PC-3 (cell line): ENCODE data around the gene MAGEL2. TPM values are rescaled to one million over a fixed set of nuclear protein-coding genes. Genes with fewer than 3 reads are reported as not detected.

Source experiments
- ATAC-seq: fragments of 200-7000 bp; cut with Tn5 transposase; 2 replicates; pipeline ENCODE4 v1.9.1; 2020; ENCODE audit warnings: mild to moderate bottlenecking, moderate library complexity
- BruUV-seq: library from RNA; stranded (reverse); fragments of 400-500 nt; replicated peaks from 2 replicates; lab custom pipeline; 2021; lab: Mats Ljungman, UMichigan
- CTCF ChIA-PET: fragments of 300-600 bp; sonication (Branson Sonifier 250); formaldehyde crosslinking; loops from one replicate; lab custom pipeline; 2022; ENCODE audit warnings: antibody characterized with exemption; lab: Charles Lee
- POLR2A ChIA-PET: fragments of 300-600 bp; sonication (Branson Sonifier 250); formaldehyde crosslinking; loops from one replicate; lab custom pipeline; 2022; ENCODE audit warnings: antibody characterized with exemption; ENCODE audit not compliant: unreplicated experiment; lab: Charles Lee
- DNase-seq: peaks from one replicate; pipeline ENCODE4 v3.0.0-alpha.2; 2015
- H2AFZ ChIP-seq: fragments of 300-600 bp; sonication (generic); 2 replicates; pipeline ENCODE4 v1.6.0; 2016; ENCODE audit warnings: antibody characterized with exemption, low read length
- H3F3A ChIP-seq: fragments of 300-600 bp; sonication (generic); one replicate; pipeline ENCODE4 v1.6.0; 2017; ENCODE audit warnings: antibody characterized with exemption, low read length, control low read depth, mild to moderate bottlenecking; ENCODE audit not compliant: unreplicated experiment
- H3K27ac ChIP-seq: fragments of 300-600 bp; sonication (generic); 2 replicates; pipeline ENCODE4 v1.5.1; 2016; ENCODE audit warnings: mild to moderate bottlenecking, low read length
- H3K27me3 ChIP-seq: fragments of 300-600 bp; sonication (generic); 2 replicates; pipeline ENCODE4 v1.6.1; 2016; ENCODE audit warnings: low read length, mixed read lengths
- H3K36me3 ChIP-seq: fragments of 300-600 bp; sonication (generic); 2 replicates; pipeline ENCODE4 v1.6.1; 2016; ENCODE audit warnings: low read depth, mixed run types, low read length, mixed read lengths
- H3K4me1 ChIP-seq: fragments of 300-600 bp; sonication (generic); 2 replicates; pipeline ENCODE4 v1.5.1; 2016; ENCODE audit warnings: low read length; ENCODE audit not compliant: insufficient read depth
- H3K4me2 ChIP-seq: fragments of 300-600 bp; sonication (generic); 2 replicates; pipeline ENCODE4 v1.6.0; 2016; ENCODE audit warnings: low read length
- H3K4me3 ChIP-seq: fragments of 300-600 bp; sonication (generic); 2 replicates; pipeline ENCODE4 v1.5.1; 2016; ENCODE audit warnings: mild to moderate bottlenecking, low read length, mixed read lengths
- H3K79me2 ChIP-seq: fragments of 300-600 bp; sonication (generic); 2 replicates; pipeline ENCODE4 v1.6.1; 2017; ENCODE audit warnings: low read length, mixed read lengths
- H3K9ac ChIP-seq: fragments of 300-600 bp; sonication (generic); 2 replicates; pipeline ENCODE4 v1.6.0; 2016; ENCODE audit warnings: mild to moderate bottlenecking, low read length
- H3K9me2 ChIP-seq: fragments of 300-600 bp; sonication (generic); replicated peaks from 2 replicates; pipeline ENCODE4 v1.6.1; 2016; ENCODE audit warnings: mixed run types, low read length, mixed read lengths
- H3K9me3 ChIP-seq: fragments of 300-600 bp; sonication (generic); 2 replicates; pipeline ENCODE4 v1.6.1; 2016; ENCODE audit warnings: low read length, mixed read lengths
- H4K20me1 ChIP-seq: fragments of 300-600 bp; sonication (generic); 2 replicates; pipeline ENCODE4 v1.6.1; 2016; ENCODE audit warnings: low read length, mixed read lengths
- EZH2 ChIP-seq: fragments of 300-600 bp; sonication (generic); IDR thresholded peaks from one replicate; pipeline ENCODE4 v1.6.1; 2017; ENCODE audit warnings: antibody characterized with exemption, mild to moderate bottlenecking, low read length; ENCODE audit not compliant: unreplicated experiment
- EZH2phosphoT487 ChIP-seq: fragments of 300-600 bp; sonication (generic); IDR thresholded peaks from 2 replicates; pipeline ENCODE4 v1.6.1; 2018; ENCODE audit warnings: mild to moderate bottlenecking, antibody characterized with exemption, low read length, borderline replicate concordance
- intact Hi-C: fragments of 100-400 bp; cut with micrococcal nuclease; formaldehyde crosslinking; loops from 2 replicates; pipeline ENCODE4 v1.9.0; 2023
- total RNA-seq: library from RNA; depleted of rRNA; stranded (reverse); fragments of >200 nt; gene quantifications from 2 replicates; pipeline ENCODE4 v1.2.3, GENCODE V29; 2014
- TF ChIP-seq, protein P1 (sequence below): fragments of 300-600 bp; sonication (generic); conservative IDR thresholded peaks from 2 replicates; pipeline ENCODE4 v1.5.1; 2017; ENCODE audit warnings: antibody characterized with exemption, low read depth, mild to moderate bottlenecking, low read length

The MAGEL2 gene
- total RNA-seq, 1 experiment from 2014 or later: not detected

DNA sequence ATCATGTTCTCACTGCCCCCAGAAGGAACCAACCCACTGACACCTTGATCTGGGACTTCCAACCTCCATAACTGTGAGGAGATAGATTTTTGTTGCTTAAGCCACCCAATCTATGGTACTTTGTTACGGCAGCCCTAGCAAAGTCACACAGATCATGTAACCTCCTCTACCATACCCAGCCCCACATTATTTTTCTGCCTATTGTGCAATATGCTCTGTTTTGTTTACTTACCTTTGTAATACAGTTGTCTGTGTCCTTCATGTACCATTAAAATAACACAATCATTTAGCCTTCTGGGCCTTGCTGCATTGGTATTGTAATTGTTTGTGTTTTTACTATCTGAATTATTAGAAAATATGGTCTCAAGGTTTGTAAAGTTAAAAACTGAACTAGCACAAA is 23.3 kb upstream of the MAGEL2 start:
- Histone ChIP-seq H4K20me1 (no peaks in the 10 kb centered on the region), H3F3A (no peaks in the 10 kb centered on the region), H3K27me3 (no peaks in the 10 kb centered on the region), H3K9me3 (0 out of 2 replicates have a peak, but pooled peaks cover 4% of the 10 kb centered on the region), H3K4me3 (no peak overlapping the region), H2AFZ (no peak overlapping the region), H3K9me2 (no peaks in the 10 kb centered on the region), H3K4me1 (no peaks in the 10 kb centered on the region), H3K9ac (no peak overlapping the region), H3K4me2 (no peak overlapping the region), H3K27ac (no peak overlapping the region), H3K36me3 (no peaks in the 10 kb centered on the region), H3K79me2 (no peaks in the 10 kb centered on the region)
- POLR2A ChIA-PET: no interaction called here
- DNase-seq: no peak
- intact Hi-C loops: no loop called here
- TF ChIP-seq EZH2phosphoT487: no peak
- TF ChIP-seq EZH2: no peak
- TF ChIP-seq, protein P1, sequence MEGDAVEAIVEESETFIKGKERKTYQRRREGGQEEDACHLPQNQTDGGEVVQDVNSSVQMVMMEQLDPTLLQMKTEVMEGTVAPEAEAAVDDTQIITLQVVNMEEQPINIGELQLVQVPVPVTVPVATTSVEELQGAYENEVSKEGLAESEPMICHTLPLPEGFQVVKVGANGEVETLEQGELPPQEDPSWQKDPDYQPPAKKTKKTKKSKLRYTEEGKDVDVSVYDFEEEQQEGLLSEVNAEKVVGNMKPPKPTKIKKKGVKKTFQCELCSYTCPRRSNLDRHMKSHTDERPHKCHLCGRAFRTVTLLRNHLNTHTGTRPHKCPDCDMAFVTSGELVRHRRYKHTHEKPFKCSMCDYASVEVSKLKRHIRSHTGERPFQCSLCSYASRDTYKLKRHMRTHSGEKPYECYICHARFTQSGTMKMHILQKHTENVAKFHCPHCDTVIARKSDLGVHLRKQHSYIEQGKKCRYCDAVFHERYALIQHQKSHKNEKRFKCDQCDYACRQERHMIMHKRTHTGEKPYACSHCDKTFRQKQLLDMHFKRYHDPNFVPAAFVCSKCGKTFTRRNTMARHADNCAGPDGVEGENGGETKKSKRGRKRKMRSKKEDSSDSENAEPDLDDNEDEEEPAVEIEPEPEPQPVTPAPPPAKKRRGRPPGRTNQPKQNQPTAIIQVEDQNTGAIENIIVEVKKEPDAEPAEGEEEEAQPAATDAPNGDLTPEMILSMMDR: no peak
- CTCF ChIA-PET: no interaction called here
- no peak for ATAC-seq
- no TSS peak for BruUV-seq

DNA sequence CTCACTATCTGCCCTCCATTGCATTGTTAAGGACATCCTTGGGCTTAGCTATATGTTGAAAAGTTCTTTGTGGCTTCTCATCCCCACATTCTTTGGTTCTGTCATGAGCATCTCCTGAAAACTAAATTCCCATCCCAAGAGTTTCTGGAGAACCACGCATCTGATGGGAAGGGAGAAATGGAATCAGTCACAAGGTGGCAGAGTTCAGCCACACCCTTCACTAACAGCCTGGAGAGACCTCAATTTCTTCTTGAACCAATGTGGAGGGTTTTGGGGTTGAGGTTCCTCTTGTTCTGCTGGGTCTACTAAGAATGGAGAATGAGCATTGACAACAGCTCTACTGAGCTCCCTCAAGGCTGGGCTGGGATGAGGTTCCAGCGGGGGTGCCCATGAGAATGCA is 15.6 kb upstream of the MAGEL2 start:
- Histone ChIP-seq H3K9me2 (no peaks in the 10 kb centered on the region), H3K36me3 (no peaks in the 10 kb centered on the region), H3K4me1 (no peaks in the 10 kb centered on the region), H3F3A (no peaks in the 10 kb centered on the region), H3K27me3 (peaks cover 16% of the 10 kb centered on the region), H3K9ac (no peak overlapping the region), H3K9me3 (0 out of 2 replicates have a peak, but pooled peaks cover 3% of the 10 kb centered on the region), H3K27ac (no peak overlapping the region), H2AFZ (no peak overlapping the region), H4K20me1 (no peaks in the 10 kb centered on the region), H3K4me3 (no peak overlapping the region), H3K4me2 (no peak overlapping the region), H3K79me2 (no peaks in the 10 kb centered on the region)
- intact Hi-C loops: no loop called here
- no TSS peak for BruUV-seq
- DNase-seq (no peak), ATAC-seq (no peak)
- ChIA-PET POLR2A (no interaction called here), CTCF (no interaction called here)
- TF ChIP-seq, protein P1: no peak
- TF ChIP-seq EZH2 (no peak), EZH2phosphoT487 (no peak)

DNA sequence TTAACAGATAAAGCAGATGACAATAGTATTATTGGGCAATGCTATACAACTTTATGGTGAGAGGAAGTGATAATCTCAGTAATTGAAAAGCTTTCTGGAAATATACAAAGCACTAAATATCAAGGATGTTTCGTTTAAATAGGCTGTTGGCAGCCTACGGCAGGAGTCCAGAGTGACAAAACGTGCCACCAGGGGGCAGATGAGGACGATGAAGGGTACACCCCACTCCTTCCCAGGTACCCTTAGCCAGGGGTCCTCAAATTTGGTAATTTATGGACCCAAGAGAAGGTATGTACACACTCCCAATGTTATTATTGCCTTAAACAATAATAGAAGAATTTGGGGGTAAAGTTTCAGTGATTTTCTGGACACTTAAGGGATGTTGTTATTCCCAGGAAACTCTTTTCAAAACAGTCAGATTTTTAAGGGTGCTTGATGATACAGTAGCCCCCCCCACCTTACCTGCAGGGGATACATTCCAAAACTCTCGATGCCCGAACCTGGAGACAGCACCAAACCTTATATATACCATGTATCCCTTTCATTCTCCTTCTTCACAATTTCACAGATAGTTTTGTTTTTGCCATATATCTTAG is 1.4 kb upstream of the MAGEL2 start:
- H3K9me3 ChIP-seq: no peaks in the 10 kb centered on the region
- TF ChIP-seq EZH2: no peak
- TF ChIP-seq, protein P1: peak; percentile 71
- no peak for TF ChIP-seq EZH2phosphoT487
- peak; percentile 41 for DNase-seq
- intact Hi-C loops: loop anchor here (5.0 kb wide), 1 partner anchor 208 kb away; no protein-coding TSS in a partner anchor
- H3K9me2 ChIP-seq: no peaks in the 10 kb centered on the region
- no peaks in the 10 kb centered on the region for H3K4me1 ChIP-seq
- H3K4me2 ChIP-seq: no peak overlapping the region
- no peak overlapping the region for H3K27ac ChIP-seq
- H3K9ac ChIP-seq: no peak overlapping the region
- H3F3A ChIP-seq: no peaks in the 10 kb centered on the region
- no peaks in the 10 kb centered on the region for H3K36me3 ChIP-seq
- peak; percentile 48; the same call in 1 of the 2 replicates for ATAC-seq
- no peaks in the 10 kb centered on the region for H4K20me1 ChIP-seq
- no peak overlapping the region for H2AFZ ChIP-seq
- H3K27me3 ChIP-seq: peaks cover 41% of the 10 kb centered on the region
- H3K4me3 ChIP-seq: no peak overlapping the region
- ChIA-PET CTCF (no interaction called here), POLR2A (no interaction called here)
- H3K79me2 ChIP-seq: no peaks in the 10 kb centered on the region
- BruUV-seq: no TSS peak
